ENCODE results near the gene MRGPRD.

The MRGPRD gene

DNA sequence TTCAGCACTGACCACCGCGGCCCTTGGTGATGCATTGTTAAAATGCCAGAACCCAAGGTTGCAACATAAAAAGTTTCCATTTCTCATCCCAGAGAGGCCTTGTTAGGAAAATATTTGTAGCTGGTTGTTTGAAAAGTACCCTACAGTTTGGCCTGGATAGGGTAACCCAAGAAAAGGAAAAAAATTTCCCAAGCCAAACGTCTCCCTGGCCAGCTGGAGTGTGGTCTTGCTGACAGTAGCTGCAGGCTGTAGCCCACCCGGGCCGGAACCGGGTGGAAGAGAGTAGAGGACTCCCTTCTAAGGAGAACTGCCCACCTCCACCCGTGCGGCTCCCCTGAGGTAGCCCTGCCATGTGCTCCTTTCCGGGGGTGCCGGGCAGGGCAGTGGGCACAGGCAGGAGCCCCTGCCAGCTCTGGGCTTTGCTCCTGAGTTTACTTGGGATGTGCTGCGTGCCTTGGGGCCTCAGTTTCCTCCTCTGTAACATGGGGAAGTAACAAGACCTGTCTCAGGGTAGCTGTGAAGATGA is 38.6 kb downstream of the MRGPRD start:
- DNase-seq = no peak

DNA sequence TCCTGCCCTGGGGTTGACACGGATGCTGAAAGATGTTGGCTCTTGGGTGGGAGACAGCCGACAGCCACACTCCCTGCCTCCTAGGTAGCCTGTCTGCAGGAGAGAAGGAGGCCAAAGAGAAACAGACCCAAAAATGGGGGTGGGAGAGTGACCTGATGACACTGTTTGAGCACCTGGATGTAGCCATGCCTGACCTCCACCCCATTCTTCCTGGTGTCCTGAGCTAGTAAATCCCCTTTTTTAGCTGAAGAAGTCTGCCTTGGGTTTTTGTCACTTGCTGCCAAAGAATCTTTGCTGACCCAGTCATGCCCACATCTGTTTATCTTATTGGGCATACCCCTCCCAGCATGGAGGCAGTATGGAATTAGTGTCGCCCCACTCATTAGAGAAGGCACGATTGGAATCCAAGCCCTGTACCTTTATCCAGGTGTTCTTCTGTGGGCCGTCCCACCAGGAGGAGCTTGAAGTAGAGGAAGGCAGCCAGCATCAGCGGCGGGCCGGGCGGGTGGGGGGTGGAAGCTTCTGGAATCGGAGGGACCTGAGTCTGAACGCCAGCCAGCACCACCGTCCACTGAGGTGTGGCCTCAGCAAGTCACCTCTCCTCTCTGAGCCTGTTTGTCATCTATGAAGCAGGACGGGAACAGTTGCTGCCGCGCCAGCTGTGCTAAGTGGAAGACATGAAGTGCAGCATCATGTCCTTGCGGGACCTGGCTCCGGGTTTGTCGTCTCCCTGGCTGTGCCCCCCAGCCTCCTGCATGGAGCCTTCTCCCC is 39.3 kb downstream of the MRGPRD start:
- DNase-seq = no peak

DNA sequence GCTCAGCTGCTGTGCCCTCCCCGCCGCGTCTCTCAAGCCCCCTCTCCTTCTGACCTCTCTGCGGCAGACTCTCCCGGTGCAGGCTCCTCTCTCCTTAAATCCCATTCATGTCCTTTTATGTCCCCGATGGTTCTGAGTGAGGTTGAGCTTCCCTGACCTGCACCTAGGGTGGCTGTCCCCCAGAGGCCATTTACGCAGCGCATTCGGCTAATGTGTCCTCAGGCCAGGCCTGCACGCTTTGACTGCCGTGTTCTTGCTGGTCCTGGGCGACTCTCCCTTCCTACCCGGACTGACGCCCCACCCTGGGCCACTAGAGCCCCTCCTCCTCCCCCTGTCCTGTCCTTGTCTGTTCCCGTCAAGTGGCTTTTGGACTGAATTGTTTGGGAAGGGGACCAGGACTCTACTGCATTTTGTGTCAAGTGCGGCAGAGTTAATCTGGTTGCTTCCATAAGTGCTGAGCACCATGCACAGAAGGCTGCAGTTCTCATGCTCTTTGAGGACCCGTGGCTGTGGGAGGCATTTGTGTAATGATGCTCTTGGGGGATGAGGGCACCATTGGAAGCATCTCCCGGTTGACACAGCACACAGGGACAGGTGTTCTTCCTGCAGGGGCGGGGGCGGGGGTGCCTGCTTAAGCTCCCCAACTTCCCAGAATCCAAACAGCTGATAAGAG is 40.0 kb downstream of the MRGPRD start:
- no peak for DNase-seq

DNA sequence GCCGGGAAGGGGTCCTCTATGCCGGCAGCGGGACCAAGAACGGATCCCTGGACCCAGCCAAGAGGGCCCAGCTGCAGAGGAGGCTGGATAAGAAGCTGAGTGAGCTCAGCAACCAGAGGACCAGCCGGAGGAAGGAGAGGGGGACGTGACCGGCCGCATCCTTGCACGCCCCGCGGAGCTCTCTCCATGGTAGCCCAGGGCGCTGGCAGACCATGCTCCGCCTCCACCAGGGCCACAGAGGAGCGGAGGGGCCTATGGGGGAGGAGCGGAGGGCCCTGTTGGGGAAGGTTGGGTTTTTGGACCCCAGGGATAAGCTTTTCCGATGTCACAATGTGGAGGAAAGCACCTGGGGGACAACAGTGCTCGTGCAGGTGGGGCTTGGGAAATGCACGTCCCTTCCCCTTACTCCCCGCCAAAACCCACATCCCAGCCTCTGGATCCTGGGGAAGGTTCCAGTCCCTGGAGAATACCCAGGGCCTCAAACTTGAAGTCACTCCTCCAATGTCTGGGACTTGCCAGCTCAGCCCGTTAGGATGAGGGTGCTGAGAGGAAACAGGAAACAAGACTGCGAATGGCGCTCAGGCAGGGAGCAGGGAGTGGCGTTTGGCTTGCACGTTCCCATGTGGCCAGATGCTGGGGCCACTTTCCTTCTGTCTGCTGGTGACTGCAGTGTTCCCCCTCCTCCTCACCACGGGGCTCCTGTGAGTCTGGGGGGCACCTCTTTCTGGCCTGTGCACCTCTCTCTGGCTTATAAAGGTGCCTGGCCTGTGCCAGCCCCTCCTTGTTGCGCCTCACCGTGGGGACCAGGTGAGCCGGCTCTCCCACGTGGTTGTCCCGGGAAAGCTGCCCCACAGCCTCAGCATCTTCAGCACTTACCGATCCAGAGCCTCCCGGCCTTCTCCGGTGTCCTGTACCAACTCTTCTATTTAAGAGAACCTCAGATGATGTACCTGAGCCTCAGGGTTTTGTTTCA is 40.9 kb downstream of the MRGPRD start:
- no peak for DNase-seq

DNA sequence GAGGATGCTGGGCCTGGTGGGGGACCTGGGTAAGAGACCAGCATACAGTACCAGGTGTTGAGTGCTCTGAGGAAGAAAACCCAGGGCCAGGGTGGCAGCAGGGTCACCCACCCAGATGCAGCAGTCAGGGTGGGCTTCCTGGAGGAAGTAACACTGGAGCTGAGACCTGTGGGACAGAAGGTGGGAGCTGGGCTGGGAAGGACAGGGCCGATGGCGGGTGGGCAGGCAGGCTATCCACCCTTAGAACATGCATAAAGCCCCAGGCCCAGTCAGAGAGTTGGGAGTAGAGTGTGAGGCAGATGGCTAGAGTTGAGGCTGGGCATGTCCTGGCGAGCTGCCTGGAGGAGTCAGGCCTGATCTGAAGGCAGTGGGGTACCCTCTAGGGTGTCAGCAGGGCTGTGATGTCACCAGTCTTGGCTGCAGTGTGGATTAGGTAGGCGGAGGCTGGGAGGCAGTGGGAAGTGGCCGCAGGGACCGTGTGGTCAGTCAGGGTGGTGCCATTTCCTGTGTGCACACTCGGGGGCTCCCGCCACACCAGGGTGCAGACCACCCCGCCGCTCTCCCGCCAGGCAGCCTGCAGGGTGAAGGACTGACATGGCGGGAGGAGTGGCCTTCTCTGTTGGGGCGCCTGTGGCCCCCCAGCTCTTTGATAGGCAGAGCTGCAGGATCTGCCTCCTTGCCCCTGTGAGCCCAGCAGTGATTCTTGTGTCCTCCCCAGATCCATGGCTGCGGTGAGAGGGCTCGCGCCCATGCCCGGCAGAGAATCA is 41.8 kb downstream of the MRGPRD start:
- DNase-seq = no peak

DNA sequence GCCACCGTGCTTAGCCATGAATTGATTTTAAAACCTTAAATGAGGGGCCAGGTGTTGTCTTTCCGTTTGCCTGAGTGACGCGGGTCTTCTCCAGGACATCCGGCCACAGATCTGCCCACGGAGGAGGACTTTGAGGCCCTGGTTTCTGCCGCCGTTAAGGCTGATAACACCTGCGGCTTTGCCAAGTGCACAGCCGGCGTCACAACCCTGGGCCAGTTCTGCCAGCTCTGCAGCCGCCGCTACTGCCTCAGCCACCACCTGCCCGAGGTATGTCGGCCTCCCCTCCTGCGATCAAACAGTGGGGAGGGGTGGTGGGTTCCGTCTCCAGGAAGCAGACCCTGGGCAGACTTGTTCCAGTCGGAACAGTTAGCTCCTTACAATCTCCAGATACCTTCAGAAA is 42.7 kb downstream of the MRGPRD start:
- no peak for DNase-seq

DNA sequence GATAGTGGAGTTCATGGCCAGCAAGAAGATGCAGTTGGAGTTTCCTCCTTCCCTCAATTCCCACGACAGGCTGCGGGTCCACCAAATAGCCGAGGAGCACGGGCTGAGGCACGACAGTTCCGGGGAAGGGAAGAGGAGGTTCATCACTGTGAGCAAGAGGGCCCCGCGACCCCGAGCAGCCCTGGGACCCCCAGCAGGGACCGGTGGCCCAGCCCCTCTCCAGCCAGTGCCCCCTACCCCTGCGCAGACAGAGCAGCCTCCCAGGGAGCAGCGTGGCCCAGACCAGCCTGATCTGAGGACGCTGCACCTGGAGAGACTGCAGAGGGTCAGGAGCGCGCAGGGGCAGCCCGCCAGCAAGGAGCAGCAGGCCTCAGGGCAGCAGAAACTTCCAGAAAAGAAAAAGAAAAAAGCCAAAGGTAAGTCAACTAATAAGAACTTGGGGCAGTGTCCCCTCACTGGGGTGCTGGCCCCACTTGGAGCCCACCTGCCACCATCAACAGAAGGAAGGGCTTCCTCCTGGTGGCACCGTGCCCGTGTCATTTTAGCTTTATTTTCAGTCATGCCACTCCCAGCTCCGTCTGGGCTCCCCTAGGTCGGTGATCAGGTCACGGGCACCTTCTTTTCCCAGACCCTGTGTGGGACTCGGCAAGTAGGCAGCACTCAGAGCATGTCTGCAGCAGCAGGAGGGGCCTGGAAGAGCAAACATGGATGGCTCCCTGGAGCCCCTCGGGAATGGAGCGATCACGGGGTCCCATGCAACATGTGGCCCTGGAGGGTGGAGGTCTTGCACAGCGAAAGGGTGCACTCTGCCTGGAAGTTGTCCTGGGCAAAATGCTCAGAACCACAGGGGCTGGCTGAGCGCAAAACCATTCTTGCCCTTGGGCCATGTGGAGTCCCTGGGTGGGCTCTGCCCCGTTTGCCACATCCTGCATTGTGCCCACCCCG is 43.8 kb downstream of the MRGPRD start:
- no peak for DNase-seq

DNA sequence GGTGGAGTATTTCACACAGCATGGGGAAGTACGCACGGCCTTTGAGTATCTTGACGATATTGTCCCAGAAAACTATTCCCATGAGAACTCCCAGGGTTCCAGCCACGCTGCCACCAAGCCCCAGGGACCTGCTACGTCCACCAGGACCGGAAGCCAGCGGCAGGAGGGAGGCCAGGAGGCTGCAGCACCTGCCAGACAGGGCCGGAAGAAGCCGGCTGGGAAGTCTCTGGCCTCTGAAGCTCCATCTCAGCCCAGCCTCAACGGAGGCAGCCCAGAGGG is 44.5 kb downstream of the MRGPRD start:
- DNase-seq = no peak

DNA sequence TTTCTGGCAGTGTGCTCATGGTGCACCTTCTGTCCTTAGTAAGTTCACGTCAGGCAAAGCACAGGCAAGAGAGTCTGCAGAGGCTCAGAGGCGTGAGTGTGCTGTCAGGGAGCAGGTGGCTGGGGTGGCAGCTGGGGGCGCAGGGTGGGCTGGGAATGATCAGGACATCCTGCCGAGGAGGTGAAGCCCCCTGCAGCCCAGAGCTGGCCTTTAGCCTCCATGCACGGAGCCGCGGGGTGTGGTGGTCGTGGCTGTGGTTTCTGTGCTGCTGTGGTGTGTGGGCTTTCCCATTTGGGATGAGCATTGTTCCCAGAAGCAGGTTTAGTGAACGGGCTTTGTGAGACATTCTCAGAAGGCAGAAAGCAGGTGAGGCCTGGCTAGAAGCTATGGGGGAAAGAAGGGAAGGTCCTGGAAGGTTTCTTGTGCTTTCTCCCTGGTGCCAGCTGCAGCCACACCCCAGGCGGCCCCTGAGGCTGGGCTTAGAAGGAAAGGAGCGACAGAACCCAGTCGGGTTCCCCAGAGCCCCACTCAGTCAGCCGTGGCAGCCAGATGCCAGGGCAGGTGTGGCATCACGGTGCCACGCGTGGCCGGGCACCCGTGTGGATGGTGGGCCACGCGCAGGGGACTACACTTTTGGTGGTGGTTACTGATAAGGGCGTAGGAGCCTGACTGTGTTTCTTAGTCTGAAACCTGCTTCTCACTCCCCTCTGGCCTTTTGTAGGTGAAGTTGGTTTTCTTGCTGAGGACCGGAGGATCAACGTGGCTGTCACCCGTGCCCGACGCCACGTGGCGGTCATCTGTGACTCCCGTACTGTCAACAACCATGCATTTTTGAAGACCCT is 45.0 kb downstream of the MRGPRD start:
- DNase-seq = no peak

DNA sequence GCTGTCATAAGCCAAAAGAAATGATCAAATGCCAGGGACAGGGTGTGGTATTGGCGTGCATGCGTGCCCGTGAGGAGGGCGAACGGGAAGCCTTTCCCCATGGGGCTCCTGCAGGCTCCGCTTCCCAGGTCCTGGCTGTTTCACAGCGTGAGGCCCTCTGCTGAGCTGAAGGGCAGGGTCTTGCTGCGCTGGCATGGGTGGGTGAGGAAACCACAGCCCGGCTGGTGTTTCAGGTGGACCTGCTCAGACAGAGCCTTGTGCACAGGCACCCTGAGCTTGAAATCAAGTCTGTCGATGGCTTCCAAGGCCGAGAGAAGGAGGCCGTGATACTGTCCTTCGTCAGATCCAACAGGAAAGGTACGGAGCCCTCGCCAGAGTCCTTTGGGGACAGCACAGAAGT is 45.7 kb downstream of the MRGPRD start:
- DNase-seq = no peak

DNA sequence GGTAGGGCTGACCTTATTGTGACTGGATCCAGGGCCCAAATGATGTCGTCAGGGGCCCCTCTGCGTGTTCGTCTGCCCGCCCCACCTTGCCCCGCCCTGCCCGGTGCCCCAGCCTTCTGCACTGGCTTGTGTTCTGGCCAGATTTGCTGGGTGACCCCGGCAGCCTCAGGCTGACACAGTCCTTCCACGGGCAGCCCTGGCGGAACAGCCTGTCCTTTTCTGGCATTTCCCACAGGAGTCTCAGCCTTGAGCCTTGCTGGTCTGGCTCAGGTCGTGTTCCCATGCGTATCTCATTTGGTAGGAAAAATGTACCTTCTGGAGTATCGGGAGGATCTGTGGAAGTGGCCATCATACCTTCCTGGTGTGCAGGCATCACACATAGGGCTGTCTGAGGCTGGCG is 46.1 kb downstream of the MRGPRD start:
- DNase-seq = no peak

DNA sequence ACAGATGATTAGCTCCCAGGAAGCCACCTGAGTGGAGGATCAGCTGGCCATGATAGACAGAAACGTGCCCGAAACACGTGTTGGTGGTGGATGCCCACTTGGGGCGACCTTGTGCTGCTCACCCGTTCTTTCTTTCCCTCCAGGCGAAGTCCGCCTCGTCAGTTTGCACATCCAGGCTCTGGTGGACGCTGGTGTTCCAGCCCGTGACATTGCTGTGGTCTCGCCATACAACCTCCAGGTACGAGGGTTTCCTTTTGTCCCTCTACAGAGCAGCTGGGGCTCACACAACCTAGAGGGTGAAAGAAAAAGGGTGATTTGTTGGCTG is 46.5 kb downstream of the MRGPRD start:
- DNase-seq = no peak

DNA sequence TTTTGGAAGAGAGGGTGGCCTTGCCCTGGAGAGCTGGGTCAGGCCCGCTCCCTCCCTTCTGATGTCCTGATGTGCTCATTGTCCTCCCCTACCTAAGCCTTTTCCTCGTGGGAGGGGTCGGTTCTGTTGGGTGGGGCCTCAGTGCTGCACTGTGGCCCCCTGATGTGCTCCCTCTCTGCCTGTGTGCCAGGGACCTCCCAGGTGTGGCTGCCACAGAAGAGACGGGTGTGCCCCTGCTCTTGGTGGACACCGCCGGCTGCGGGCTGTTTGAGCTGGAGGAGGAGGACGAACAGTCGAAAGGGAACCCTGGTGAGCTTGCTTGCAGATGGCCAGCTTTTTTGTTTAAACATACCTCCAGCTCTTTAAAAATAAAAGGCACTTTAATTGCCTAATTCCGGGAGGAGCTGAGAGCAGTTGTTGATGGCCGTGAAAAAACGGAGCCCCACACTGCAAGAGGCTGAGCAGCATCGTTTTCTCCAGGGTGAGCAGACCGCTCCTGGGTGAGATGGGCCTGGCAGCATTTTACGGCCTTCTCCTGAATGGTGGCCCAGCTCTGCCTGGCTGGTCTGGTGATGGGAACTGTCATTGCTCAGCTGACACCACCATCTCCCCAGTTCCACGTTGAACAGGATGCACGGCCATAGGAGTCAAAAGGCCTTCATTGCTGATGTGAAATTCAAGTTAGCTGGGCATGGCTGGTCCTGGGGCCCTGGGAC is 47.0 kb downstream of the MRGPRD start:
- no peak for DNase-seq

DNA sequence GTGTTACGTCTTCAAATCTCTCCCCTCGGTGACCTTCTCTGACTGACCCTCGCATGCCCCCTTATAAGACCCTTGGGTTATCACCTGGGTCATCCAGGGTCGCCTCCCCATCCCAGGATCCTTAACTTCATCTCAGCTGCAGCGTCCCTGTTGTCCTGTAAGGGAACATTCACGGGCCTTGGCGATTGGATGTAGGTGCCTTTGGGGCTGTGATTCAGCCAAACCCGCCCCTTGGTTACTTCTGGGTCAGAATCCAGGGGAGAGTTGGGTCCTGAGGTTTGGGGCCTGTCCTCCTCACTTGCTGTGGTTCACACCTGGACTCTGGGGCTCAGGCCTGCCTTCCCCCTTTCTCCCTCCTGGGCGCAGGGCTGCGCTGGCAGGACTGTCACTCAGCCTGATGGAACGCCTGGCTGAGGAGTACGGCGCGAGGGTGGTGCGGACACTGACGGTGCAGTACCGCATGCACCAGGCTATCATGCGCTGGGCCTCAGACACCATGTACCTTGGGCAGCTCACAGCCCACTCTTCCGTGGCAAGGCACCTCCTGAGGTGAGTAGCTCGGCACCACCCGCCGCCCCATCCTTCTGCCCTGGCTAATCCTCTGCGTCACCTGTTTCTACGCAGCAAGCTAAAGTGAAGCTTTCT is 47.7 kb downstream of the MRGPRD start:
- no peak for DNase-seq

DNA sequence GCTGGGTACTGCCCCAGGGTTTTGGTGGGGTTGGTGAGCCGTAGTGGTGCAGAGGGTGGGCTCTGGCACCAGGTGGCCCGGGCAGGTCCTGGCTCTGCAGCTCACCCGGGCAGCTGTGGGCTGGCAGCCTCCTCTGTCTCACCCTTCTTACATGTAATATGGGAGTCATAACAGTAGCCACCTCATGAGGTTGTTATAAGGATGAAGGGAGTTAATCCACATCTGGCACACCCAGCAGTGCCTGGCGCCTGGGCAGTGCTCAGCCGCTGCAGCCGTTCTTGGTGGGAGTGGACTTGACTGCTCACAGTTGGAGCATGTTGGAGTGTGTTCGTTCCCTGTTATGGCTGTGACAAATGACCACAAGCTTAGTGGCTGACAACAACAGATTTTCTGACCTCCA is 48.4 kb downstream of the MRGPRD start:
- DNase-seq = no peak

DNA sequence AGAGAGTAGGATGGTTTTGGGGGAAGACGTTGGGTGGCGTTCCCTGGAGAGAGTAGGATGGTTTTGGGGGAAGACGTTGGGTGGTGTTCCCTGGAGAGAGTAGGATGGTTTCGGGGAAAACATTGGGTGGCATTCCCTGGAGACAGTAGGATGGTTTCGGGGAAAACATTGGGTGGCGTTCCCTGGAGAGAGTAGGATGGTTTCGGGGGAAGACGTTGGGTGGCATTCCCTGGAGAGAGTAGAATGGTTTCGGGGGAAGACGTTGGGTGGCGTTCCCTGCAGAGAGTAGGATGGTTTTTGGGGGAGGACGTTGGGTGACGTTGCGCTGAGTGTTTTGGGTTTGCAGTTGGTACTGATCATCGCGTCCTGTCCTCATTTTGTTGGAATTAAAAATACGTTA is 48.9 kb downstream of the MRGPRD start:
- no peak for DNase-seq

DNA sequence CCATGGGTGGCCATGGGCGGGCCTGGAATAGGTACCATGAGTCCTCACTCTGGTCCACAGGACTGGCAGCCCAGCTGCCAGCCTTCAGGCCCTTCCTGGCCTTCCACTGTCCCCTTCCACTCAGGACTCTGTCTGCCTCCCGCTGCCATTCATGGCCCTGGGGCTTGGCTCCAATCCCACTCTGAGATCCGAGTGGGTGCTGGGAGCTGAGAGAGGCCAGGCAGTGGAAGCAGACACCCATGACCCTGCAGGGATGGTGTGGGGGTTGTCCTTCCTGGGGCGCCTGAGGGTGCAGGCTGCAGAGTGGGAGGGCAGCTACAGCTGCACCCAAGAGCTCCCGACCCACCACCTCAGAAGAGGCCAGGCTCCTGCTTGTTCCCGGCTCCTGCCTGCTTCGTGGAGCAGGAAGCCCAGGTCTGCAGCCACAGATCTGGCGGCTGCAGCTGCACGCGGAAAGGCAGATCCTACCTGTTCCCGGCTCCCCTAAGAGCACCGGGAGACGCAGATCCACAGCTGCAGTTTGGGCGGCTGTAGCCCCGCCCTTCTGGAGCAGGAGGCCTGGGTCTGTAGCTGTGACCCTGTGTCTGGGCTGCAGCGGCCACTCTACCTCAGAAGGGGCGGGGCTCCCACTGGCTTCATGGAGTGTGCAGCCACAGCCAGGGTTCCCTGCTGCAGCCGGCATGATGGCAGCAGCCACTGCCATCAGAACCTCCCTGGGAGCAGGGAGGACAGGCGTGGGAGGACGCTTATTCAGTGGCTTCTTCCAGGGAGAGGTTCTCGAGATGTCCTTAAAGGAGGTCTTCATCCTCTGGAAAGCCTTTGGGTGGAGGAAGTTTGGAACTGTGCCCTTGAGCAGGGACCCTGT is 49.6 kb downstream of the MRGPRD start:
- no peak for DNase-seq

Measured in stimulated activated CD4-positive, alpha-beta T cell treated with anti-CD3 and anti-CD28 coated beads, Interleukin-2, amount 100 ng/mL, for 48 hours (primary cell).